Esophagus muscularis mucosa (tissue), 3 donors: Measurements from ENCODE around the gene CCDC141.

Source experiments
- POLR2A ChIP-seq: fragments of 450-650 bp; IDR thresholded peaks from one replicate; pipeline ENCODE4 v1.6.1; 2017; ENCODE audit warnings: antibody characterized with exemption, moderate library complexity, mild to moderate bottlenecking, low read depth
- POLR2AphosphoS5 ChIP-seq, 2 donors: sonication (generic); formaldehyde crosslinking; IDR thresholded peaks; one replicate each; pipeline ENCODE4 v1.6.1; 2017; ENCODE audit warnings: antibody characterized with exemption in 2 of 2
- TF ChIP-seq, protein P1 (sequence below), 3 experiments: fragments of 200-600 bp in 2 of 3; fragments of 450-650 bp in 1 of 3; sonication (generic) in 2 of 3; IDR thresholded peaks; one replicate each; pipeline ENCODE4 v1.5.1; 2017 to 2019; ENCODE audit warnings: antibody characterized with exemption in 3 of 3, mild to moderate bottlenecking in 2 of 3, moderate library complexity in 1 of 3

DNA sequence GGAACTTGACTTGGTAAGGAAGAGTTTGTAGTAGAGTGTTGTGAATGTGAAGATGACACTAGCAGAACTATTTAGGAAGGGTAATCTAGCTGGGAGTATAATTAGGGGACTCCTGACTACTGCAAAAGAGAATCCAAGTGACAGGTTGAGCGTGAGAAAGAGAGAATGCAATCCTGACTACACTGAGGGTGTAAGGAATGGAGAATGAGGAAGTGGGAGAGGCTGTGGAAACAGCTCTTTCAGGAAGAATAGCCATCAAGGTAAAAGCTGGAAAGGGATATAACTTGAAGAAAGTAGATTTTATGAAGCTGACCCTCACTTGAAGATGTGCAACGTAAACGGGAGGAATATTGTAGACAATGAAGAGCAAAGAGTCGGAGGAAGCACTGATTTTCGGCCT, 201.6 kb downstream of the CCDC141 start:
- TF ChIP-seq POLR2A (no peak), POLR2AphosphoS5 (IDR thresholded peaks at IDR 0.05) (no peak)
- TF ChIP-seq, protein P1, sequence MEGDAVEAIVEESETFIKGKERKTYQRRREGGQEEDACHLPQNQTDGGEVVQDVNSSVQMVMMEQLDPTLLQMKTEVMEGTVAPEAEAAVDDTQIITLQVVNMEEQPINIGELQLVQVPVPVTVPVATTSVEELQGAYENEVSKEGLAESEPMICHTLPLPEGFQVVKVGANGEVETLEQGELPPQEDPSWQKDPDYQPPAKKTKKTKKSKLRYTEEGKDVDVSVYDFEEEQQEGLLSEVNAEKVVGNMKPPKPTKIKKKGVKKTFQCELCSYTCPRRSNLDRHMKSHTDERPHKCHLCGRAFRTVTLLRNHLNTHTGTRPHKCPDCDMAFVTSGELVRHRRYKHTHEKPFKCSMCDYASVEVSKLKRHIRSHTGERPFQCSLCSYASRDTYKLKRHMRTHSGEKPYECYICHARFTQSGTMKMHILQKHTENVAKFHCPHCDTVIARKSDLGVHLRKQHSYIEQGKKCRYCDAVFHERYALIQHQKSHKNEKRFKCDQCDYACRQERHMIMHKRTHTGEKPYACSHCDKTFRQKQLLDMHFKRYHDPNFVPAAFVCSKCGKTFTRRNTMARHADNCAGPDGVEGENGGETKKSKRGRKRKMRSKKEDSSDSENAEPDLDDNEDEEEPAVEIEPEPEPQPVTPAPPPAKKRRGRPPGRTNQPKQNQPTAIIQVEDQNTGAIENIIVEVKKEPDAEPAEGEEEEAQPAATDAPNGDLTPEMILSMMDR (IDR thresholded peaks at IDR 0.05) = no peak
